ENCODE measurements around the gene CAMK2B. TPM values are rescaled to one million over a fixed set of nuclear protein-coding genes. Genes with fewer than 3 reads are reported as not detected.

CAMK2B gene
- total and polyA plus RNA-seq, 2 of the 13 experiments (the other 11 are each of a cell fraction or from before 2014, with no cell fraction given) = 0.27 to 0.48 TPM

GRCh38 chr7:44221231-44221791 lies 104.1 kb downstream of the CAMK2B start (continued):
- TF ChIP-seq ZNF362 (CRISPR knock-in tag; IDR thresholded peaks at IDR 0.05; ENCODE audit: borderline replicate concordance) = peak; percentile 60; the same call in 1 of the 2 replicates
- TF ChIP-seq MXD4 (CRISPR knock-in tag; IDR thresholded peaks at IDR 0.05) = peak; percentile 82; the same call in 1 of the 2 replicates
- TF ChIP-seq PBX3 (CRISPR knock-in tag; IDR thresholded peaks at IDR 0.05; ENCODE audit: borderline replicate concordance) = peak; percentile 54; the same call in 1 of the 2 replicates
- no peak for TF ChIP-seq FOXP1 (IDR thresholded peaks at IDR 0.05)
- TF ChIP-seq FOXP1 (CRISPR knock-in tag; IDR thresholded peaks at IDR 0.05) = no peak
- TF ChIP-seq ZNF564 (CRISPR knock-in tag; IDR thresholded peaks at IDR 0.05) = peak; percentile 79; the same call in 1 of the 2 replicates
- TF ChIP-seq ZNF83 (CRISPR knock-in tag; IDR thresholded peaks at IDR 0.05; ENCODE audit: borderline replicate concordance) = peak; percentile 93; the same call in 1 of the 2 replicates
- no peak for TF ChIP-seq ZNF549 (CRISPR knock-in tag; IDR thresholded peaks at IDR 0.05)
- TF ChIP-seq NFIC (IDR thresholded peaks at IDR 0.05; ENCODE audit: low read length) = no peak
- no peak for TF ChIP-seq FUBP1 (CRISPR knock-in tag; IDR thresholded peaks at IDR 0.05; ENCODE audit: borderline replicate concordance)
- no peak for TF ChIP-seq DPF2 (CRISPR knock-in tag; IDR thresholded peaks at IDR 0.05; ENCODE audit: borderline replicate concordance, low read depth)
- TF ChIP-seq ZNF781 (CRISPR knock-in tag; IDR thresholded peaks at IDR 0.05; ENCODE audit: borderline replicate concordance, not compliant biosample characterization) = peak; percentile 92
- TF ChIP-seq ZFP41 (CRISPR knock-in tag; IDR thresholded peaks at IDR 0.05; ENCODE audit: borderline replicate concordance) = peak; percentile 99
- TF ChIP-seq ZBTB21 (CRISPR knock-in tag; IDR thresholded peaks at IDR 0.05) = no peak
- 0 out of 2 replicates have a peak, but pooled peaks have one; percentile 27 for TF ChIP-seq SPEN (CRISPR knock-in tag; IDR thresholded peaks at IDR 0.05; ENCODE audit: low read depth)
- peak; percentile 74; the same call in 1 of the 2 replicates for TF ChIP-seq AKNA (CRISPR knock-in tag; IDR thresholded peaks at IDR 0.05; ENCODE audit: borderline replicate concordance)
- TF ChIP-seq GPN1 (CRISPR knock-in tag; IDR thresholded peaks at IDR 0.05; ENCODE audit: borderline replicate concordance) = no peak
- TF ChIP-seq ZNF430 (CRISPR knock-in tag; IDR thresholded peaks at IDR 0.05) = peak; percentile 89; the same call in 1 of the 2 replicates
- no peak for TF ChIP-seq SMARCE1 (IDR thresholded peaks at IDR 0.05; ENCODE audit: borderline replicate concordance)
- no peak for TF ChIP-seq ZFP62 (CRISPR knock-in tag; IDR thresholded peaks at IDR 0.05)
- peak; percentile 32; the same call in 1 of the 2 replicates for TF ChIP-seq ZSCAN31 (CRISPR knock-in tag; IDR thresholded peaks at IDR 0.05; ENCODE audit: low read depth)
- TF ChIP-seq MAF1 (CRISPR knock-in tag; IDR thresholded peaks at IDR 0.05; ENCODE audit: borderline replicate concordance) = no peak
